GM19238 (cell line): ENCODE results near the gene CCDC195.

Experiments
- DNase-seq: peaks from one replicate; pipeline ENCODE4 v3.0.0; 2011; ENCODE audit warnings: low spot score; ENCODE audit not compliant: insufficient read length

Gene CCDC195

GRCh38 chr2:224716201-224716600 lies at the start of gene CCDC195:
CCDC195 (minus strand) TSS chr2:224716365; CDS start chr2:224716365, 0 bp downstream.
- DNase-seq: no peak

GRCh38 chr2:224764565-224765236 lies 48.5 kb upstream of the CCDC195 start:
- DNase-seq: no peak

GRCh38 chr2:224757934-224758548 lies 41.9 kb upstream of the CCDC195 start:
- DNase-seq: no peak

- DNase-seq: no peak
These were observed 37.8 kb upstream of the CCDC195 start for GRCh38 chr2:224753743-224754540.

- DNase-seq: no peak
These were observed 36.0 kb upstream of the CCDC195 start for GRCh38 chr2:224751996-224752698.

GRCh38 chr2:224749136-224749535 lies 33.0 kb upstream of the CCDC195 start:
- DNase-seq: no peak

- DNase-seq: no peak
These were observed 31.6 kb upstream of the CCDC195 start for GRCh38 chr2:224747765-224748164.

- DNase-seq: no peak
These were observed 20.1 kb upstream of the CCDC195 start for GRCh38 chr2:224736227-224736626.

GRCh38 chr2:224734949-224735348 lies 18.8 kb upstream of the CCDC195 start:
- DNase-seq: no peak

GRCh38 chr2:224731665-224732064 lies 15.5 kb upstream of the CCDC195 start:
- no peak for DNase-seq

GRCh38 chr2:224729435-224729834 lies 13.3 kb upstream of the CCDC195 start:
- DNase-seq: no peak

GRCh38 chr2:224724331-224724730 lies 8.2 kb upstream of the CCDC195 start:
- no peak for DNase-seq

- DNase-seq: no peak
These were observed 7.5 kb upstream of the CCDC195 start for GRCh38 chr2:224723586-224724217.

GRCh38 chr2:224722770-224723169 lies 6.6 kb upstream of the CCDC195 start:
- no peak for DNase-seq

- DNase-seq: no peak
These were observed 6.1 kb upstream of the CCDC195 start for GRCh38 chr2:224722250-224722649.

GRCh38 chr2:224716921-224717320 lies 756 bp upstream of the CCDC195 start:
- no peak for DNase-seq

GRCh38 chr2:224711859-224712665 lies 4.1 kb downstream of the CCDC195 start:
- DNase-seq: no peak

- DNase-seq: no peak
These were observed 4.8 kb downstream of the CCDC195 start for GRCh38 chr2:224711381-224711780.

GRCh38 chr2:224709301-224709700 lies 6.9 kb downstream of the CCDC195 start:
- DNase-seq: no peak

GRCh38 chr2:224694502-224694901 lies 21.7 kb downstream of the CCDC195 start:
- no peak for DNase-seq
